ENCODE data around the gene PLB1.

Gene PLB1

DNA sequence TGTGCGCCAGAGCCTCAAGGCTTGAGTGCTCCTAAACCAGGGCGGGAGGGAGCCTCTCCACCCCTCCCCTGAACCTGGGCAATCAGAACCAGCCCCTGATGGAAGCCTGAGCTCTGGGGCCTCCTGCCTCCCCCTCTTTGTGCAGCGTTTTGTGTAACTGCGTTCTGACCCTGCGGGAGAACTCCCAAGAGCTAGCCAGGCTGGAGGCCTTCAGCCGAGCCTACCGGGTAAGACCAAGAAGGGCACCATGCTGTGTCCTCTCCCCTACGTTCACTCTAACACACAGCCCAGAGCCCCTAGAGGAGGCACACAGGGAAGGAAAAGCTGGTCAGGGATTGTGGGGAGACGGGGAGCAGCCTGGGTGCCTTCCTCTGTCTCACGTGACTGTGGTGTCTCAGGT lies 108.0 kb downstream of the PLB1 start:
- Histone ChIP-seq H2AFZ (ENCODE audit: low read length) (no peak overlapping the region), H3K4me2 (ENCODE audit: low read depth, low read length) (no peak overlapping the region), H3K9ac (ENCODE audit: low read length) (no peak overlapping the region), H3K4me1 (ENCODE audit: low read length) (no peaks in the 10 kb centered on the region), H3K36me3 (replicated peaks; ENCODE audit: insufficient read depth, low read length) (no peaks in the 10 kb centered on the region), H4K20me1 (ENCODE audit: insufficient read depth, low read length) (no peaks in the 10 kb centered on the region), H3F3A (ENCODE audit: insufficient read depth, low read length) (no peaks in the 10 kb centered on the region), H3K9me2 (replicated peaks; ENCODE audit: insufficient read depth, low read length) (no peaks in the 10 kb centered on the region), H3K9me3 (replicated peaks; ENCODE audit: insufficient read depth, low read length) (no peaks in the 10 kb centered on the region), H3K27ac (ENCODE audit: low read length) (no peak overlapping the region), H3K4me3 (ENCODE audit: low read length) (no peak overlapping the region), H3K79me2 (ENCODE audit: low read length) (no peaks in the 10 kb centered on the region), H3K27me3 (replicated peaks; ENCODE audit: insufficient read depth, low read length) (no peaks in the 10 kb centered on the region)
- DNase-seq = no peak
- no peak for TF ChIP-seq EZH2phosphoT487 (IDR thresholded peaks at IDR 0.05; ENCODE audit: low read length)

- H3K36me3 ChIP-seq (replicated peaks; ENCODE audit: insufficient read depth, low read length) = no peaks in the 10 kb centered on the region
- no peaks in the 10 kb centered on the region for H3K4me1 ChIP-seq (ENCODE audit: low read length)
- H3K9me2 ChIP-seq (replicated peaks; ENCODE audit: insufficient read depth, low read length) = no peaks in the 10 kb centered on the region
- no peak for TF ChIP-seq EZH2phosphoT487 (IDR thresholded peaks at IDR 0.05; ENCODE audit: low read length)
- TF ChIP-seq, protein P1, sequence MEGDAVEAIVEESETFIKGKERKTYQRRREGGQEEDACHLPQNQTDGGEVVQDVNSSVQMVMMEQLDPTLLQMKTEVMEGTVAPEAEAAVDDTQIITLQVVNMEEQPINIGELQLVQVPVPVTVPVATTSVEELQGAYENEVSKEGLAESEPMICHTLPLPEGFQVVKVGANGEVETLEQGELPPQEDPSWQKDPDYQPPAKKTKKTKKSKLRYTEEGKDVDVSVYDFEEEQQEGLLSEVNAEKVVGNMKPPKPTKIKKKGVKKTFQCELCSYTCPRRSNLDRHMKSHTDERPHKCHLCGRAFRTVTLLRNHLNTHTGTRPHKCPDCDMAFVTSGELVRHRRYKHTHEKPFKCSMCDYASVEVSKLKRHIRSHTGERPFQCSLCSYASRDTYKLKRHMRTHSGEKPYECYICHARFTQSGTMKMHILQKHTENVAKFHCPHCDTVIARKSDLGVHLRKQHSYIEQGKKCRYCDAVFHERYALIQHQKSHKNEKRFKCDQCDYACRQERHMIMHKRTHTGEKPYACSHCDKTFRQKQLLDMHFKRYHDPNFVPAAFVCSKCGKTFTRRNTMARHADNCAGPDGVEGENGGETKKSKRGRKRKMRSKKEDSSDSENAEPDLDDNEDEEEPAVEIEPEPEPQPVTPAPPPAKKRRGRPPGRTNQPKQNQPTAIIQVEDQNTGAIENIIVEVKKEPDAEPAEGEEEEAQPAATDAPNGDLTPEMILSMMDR (IDR thresholded peaks at IDR 0.05; ENCODE audit: low read length) = no peak
- TF ChIP-seq EZH2 (optimal IDR thresholded peaks at IDR 0.05; ENCODE audit: low read depth, low read length) = no peak
- no peak overlapping the region for H3K9ac ChIP-seq (ENCODE audit: low read length)
- H3K27me3 ChIP-seq (replicated peaks; ENCODE audit: insufficient read depth, low read length) = no peaks in the 10 kb centered on the region
- H4K20me1 ChIP-seq (ENCODE audit: insufficient read depth, low read length) = no peaks in the 10 kb centered on the region
- no peak overlapping the region for H3K27ac ChIP-seq (ENCODE audit: low read length)
- no peak overlapping the region for H3K4me2 ChIP-seq (ENCODE audit: low read depth, low read length)
- H3K79me2 ChIP-seq (ENCODE audit: low read length) = no peaks in the 10 kb centered on the region
- H2AFZ ChIP-seq (ENCODE audit: low read length) = no peak overlapping the region
- H3K9me3 ChIP-seq (replicated peaks; ENCODE audit: insufficient read depth, low read length) = no peaks in the 10 kb centered on the region
- no peaks in the 10 kb centered on the region for H3F3A ChIP-seq (ENCODE audit: insufficient read depth, low read length)
- no peak overlapping the region for H3K4me3 ChIP-seq (ENCODE audit: low read length)
- DNase-seq = no peak
Observed at GRCh38 chr2:28604284-28604843, 108.5 kb downstream of the PLB1 start.

GRCh38 chr2:28606986-28607441 lies 111.2 kb downstream of the PLB1 start:
- Histone ChIP-seq H3K79me2 (ENCODE audit: low read length) (no peaks in the 10 kb centered on the region), H2AFZ (ENCODE audit: low read length) (no peak overlapping the region), H3K4me2 (ENCODE audit: low read depth, low read length) (no peak overlapping the region), H3K4me3 (ENCODE audit: low read length) (no peak overlapping the region), H3F3A (ENCODE audit: insufficient read depth, low read length) (no peaks in the 10 kb centered on the region), H3K9me2 (replicated peaks; ENCODE audit: insufficient read depth, low read length) (no peaks in the 10 kb centered on the region), H3K36me3 (replicated peaks; ENCODE audit: insufficient read depth, low read length) (no peaks in the 10 kb centered on the region), H3K27ac (ENCODE audit: low read length) (no peak overlapping the region), H3K9ac (ENCODE audit: low read length) (no peak overlapping the region), H3K9me3 (replicated peaks; ENCODE audit: insufficient read depth, low read length) (no peaks in the 10 kb centered on the region), H4K20me1 (ENCODE audit: insufficient read depth, low read length) (no peaks in the 10 kb centered on the region), H3K4me1 (ENCODE audit: low read length) (no peaks in the 10 kb centered on the region), H3K27me3 (replicated peaks; ENCODE audit: insufficient read depth, low read length) (no peaks in the 10 kb centered on the region)
- no peak for DNase-seq
- no peak for TF ChIP-seq EZH2 (optimal IDR thresholded peaks at IDR 0.05; ENCODE audit: low read depth, low read length)
- TF ChIP-seq, protein P1 (IDR thresholded peaks at IDR 0.05; ENCODE audit: low read length) = no peak

DNA sequence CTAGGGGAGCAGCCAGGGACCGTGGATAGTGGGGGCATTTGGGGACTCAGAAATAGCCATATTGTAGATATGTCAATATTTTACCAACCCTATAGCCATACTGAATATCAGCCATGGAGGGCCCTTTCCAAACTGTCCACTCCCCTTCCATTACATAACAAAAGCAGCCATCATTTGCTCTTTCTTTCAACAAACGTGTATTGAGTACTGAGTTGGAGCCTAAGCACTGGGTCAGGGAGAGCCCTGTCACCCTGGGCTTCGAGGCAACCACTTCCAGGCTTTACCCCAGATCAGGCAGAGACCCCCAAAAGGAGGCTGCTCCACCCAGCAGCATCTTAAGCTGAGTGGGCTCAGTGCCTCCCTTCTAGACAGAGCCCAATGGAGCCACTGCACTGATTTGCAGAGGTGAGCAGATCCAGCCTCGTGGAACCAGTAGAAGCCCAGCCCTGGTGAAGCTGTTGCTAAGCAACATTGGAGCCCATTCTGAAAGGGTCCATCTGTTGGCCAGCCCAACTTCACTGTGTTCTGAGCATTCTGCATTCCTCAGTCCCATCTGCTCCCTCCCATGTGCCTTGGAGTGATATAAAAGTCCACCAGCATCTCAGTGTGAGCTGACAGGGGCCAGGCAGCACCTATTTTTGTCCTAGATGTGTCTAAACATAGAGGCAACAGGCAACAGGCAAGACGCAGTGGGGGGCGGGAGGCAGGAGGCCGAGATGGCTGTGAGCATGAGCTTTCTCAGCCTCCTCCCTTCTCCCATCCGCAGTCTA lies 112.1 kb downstream of the PLB1 start:
- no peak for DNase-seq
- Histone ChIP-seq H3K27ac (ENCODE audit: low read length) (no peak overlapping the region), H3F3A (ENCODE audit: insufficient read depth, low read length) (no peaks in the 10 kb centered on the region), H3K36me3 (replicated peaks; ENCODE audit: insufficient read depth, low read length) (no peaks in the 10 kb centered on the region), H3K79me2 (ENCODE audit: low read length) (no peaks in the 10 kb centered on the region), H3K4me1 (ENCODE audit: low read length) (no peaks in the 10 kb centered on the region), H3K27me3 (replicated peaks; ENCODE audit: insufficient read depth, low read length) (no peaks in the 10 kb centered on the region), H3K9me2 (replicated peaks; ENCODE audit: insufficient read depth, low read length) (no peaks in the 10 kb centered on the region), H3K4me2 (ENCODE audit: low read depth, low read length) (no peak overlapping the region), H3K9ac (ENCODE audit: low read length) (no peak overlapping the region), H3K9me3 (replicated peaks; ENCODE audit: insufficient read depth, low read length) (no peaks in the 10 kb centered on the region), H2AFZ (ENCODE audit: low read length) (no peak overlapping the region), H3K4me3 (ENCODE audit: low read length) (no peak overlapping the region), H4K20me1 (ENCODE audit: insufficient read depth, low read length) (no peaks in the 10 kb centered on the region)
- TF ChIP-seq EZH2 (optimal IDR thresholded peaks at IDR 0.05; ENCODE audit: low read depth, low read length) = no peak
- TF ChIP-seq EZH2phosphoT487 (IDR thresholded peaks at IDR 0.05; ENCODE audit: low read length) = no peak
- TF ChIP-seq, protein P1 (IDR thresholded peaks at IDR 0.05; ENCODE audit: low read length) = no peak

All from MM.1S (cell line).